Stimulated activated CD8-positive, alpha-beta memory T cell treated with anti-CD3 and anti-CD28 coated beads, Interleukin-4, amount 100 ng/mL, for 24 hours (primary cell): ENCODE data around the gene CFAP251.

Source experiments
- DNase-seq: peaks from one replicate; pipeline ENCODE4 v3.0.0-alpha.2; 2020; ENCODE audit warnings: low read depth

The CFAP251 gene

DNA sequence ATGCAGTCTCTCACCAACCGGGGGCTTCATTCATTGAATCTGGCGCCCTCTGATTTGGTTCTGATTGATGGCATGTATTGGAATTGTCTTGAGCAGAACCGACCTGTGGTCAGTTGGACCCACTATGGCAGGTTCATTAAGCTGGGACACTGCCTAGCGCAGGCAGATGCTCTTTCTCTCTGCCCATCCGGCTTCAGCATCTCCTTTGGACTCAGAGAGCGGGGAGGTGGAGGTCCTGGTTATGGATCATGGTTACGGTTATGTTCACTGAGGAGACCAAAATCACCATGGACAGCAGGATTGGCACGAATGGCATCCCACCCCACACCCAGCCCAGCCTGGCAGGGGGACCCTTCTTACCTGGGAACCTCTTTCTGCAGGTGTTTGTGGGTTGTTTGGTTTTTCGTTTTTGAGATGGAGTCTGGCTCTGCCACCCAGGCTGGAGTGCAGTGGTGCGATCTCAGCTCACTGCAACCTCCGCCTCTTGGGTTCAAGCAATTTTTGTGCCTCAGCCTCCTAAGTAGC lies 86.9 kb downstream of the CFAP251 start:
- no peak for DNase-seq

DNA sequence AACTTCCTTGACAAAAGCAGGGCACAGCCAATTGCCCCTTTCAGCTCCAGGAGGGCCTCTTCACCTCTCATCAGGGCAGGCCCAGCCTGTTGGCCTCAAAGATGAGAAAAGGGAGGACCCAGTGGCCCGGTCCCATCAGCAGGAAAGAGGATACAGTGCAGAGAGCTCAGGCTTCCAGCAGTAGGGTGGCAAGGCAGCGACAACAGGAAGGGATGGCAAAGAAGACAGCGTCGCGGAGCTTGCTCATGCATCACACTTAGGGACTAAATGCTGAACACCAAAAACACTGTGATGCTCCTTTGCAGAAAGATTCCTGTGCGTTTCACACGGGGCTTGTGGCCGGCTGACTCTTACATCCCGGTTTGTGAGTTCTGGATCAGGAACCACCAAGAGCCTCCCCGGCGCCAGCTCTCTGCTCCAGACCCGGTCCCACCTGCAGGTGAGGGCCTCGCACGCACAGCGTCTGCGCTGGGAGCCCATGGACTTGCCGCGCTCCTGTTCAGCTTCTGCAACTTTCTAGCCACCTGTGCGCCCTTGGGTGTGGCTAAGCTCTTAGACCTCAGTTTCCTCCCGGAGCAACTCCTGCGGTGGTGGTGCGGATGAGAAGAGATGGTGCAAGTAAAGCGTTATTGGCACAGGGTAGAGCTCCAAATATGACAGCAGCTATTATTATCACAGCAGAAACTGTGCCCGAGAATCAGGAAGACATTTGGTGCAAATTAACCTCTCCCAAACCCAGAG lies 88.0 kb downstream of the CFAP251 start:
- no peak for DNase-seq

DNA sequence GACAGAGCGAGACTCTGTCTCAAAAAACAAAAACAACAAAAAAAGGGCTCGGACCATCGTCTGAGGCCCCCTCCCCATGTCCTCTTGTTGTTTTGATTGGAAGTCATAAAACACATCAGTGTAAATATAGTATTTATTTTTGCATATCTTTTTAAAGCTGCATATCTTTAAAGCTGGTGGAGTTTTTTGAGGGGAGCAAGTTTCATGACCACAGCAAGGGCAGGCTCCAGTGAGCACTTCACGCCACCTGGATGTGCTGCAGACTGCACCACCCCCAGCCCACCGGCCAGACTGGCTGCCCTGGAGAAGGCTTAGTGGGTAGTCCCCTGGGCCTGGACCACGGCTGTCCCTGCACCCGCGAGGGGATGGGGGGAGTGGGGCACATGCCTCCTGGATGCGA lies 91.3 kb downstream of the CFAP251 start:
- no peak for DNase-seq

DNA sequence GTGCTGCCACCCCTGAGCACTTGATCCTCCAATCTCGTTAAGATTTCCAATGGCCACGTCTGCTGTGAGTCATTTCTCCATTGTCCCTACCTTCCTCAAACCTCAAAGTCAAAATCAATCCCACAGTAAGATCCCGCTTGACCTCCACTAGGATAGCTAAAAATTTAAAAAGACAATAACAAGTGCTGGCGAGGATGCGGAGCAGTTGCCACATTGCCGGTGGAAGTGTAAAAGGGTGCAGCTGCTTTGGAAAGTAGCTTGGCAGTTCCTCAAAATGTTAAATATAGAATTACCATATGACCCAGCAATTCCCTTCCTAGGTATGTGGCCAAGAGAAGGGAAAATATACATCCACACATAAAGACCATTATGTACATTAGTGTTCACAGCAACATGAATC lies 93.8 kb downstream of the CFAP251 start:
- no peak for DNase-seq

DNA sequence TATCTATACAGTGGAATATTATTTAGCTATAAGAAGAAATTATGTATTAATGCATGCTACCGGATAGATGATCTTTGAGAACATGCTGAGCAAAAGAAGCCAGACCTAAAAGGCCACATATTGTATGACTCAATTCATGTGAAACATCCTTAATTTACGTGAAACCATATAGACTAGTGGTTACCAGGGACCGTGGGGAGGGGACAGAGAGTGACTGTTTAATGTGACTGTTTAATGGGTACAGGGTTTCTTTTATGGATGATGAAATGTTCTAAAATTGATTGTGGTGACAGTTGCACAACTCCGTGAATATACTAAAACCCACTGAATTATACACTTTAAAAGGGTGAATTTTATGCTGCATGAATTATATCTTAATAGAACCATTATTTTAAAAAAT lies 94.7 kb downstream of the CFAP251 start:
- DNase-seq, result no peak

DNA sequence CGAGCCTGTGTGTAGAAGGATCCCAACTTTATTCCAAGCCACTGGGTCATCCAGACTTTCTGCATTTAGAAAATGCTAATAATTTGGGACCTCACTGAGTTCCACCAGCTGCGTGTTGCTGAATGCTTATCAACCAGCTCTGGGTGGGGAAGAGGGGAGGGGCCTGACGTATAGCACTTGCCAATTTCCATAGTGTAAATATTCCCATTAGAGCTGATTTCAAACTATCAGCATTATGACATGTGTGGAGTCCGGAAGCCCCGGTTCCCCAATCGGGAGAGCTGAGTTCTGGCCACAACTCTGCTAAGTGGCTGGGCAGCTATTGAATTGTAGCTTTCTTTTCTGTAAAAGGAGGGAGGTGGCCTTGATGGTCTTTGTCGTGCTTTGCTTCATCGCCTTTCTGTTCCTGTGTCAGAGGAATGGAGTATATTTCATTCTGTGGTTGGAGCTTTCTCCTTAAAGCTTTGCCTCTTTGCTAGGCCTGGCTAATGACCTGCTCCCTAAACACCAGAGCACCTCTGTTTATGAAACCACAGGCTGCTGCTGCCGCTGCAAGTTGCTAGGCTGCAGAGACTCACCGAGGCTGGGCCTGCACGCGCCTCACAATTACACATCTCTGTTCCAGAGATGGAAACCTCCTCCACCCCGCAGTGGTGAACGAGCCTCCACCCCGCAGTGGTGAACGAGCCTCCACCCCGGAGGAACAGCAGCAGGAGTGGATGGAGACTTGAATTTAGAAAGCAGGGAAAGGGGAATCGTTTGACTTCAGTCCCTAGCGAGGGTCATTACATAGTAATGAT lies 95.6 kb downstream of the CFAP251 start:
- DNase-seq, result no peak

DNA sequence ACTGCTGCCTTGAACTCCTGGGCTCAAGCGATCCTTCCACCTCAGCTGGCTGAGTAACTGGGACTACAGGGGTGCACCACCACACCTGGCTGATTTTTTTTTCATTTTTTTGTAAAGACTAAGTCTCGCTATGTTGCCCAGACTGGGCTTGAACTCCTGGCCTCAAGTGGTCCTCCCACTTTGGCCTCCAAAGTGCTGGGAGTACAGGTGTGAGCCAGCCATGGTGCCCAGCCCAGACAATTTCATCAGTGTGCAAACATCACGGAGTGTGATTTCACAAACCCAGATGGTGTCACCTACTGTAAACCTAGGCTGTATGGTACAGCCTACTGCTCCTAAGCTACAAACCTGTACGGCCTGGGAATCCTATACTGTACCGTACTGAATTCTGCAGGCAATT lies 96.4 kb downstream of the CFAP251 start:
- no peak for DNase-seq

DNA sequence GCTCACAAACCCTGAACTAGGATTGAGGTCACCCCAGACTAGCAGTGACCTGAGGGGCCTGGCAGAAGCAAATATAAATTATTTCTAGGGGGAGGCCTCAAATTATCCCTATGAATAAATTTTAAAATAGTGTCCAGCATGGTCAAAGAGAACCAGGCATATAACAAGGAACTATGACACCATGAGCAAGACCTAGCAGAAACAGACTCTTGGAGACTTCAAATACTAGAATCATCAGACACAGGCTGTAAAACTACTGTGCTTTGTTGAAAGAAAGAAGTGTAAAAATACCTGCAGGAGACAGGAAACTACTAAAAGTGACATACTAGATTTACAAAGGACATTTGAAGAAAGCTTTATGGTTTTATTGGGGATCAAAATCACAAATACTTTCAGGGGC lies 100.1 kb downstream of the CFAP251 start:
- DNase-seq, result no peak

DNA sequence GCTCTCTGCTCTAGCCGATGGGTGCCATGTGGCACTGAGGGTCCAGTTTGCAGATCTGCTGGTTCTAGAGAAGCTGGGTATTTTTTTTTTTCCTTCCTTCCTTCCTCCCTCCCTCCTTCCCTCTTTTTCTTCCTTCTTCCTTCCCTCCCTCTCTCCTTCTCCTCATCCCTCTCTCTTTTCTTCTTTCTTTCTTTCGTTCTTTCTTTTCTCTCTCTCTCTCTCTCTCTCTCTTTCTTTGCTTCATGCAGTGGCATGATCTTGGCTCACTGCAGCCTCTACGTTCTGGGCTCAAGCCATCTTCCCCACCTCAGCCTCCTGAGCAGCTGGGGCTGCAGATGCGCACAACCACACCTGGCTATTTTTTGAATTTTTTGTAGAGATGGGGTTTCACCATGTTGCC lies 100.5 kb downstream of the CFAP251 start:
- DNase-seq, result no peak

DNA sequence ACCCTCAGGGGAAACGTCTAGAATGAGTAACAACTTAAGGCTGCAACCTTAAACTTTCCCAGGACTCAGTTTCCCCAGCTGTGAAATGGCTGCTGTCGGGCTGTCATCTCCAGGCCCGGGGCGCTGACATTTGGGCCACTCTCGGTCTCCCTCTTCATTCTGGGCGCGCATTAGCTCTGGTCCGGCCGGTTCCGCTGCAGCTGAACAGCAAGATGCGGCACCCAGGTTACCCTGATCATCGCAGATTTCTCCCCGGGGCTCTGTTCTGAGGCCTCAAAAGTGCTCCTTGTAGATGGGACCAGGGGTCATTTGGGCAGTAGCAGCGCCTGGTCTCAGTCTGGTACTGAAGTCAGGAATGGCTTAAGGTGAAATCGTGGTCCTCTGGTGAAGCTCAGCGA lies 102.4 kb downstream of the CFAP251 start:
- DNase-seq, result no peak

DNA sequence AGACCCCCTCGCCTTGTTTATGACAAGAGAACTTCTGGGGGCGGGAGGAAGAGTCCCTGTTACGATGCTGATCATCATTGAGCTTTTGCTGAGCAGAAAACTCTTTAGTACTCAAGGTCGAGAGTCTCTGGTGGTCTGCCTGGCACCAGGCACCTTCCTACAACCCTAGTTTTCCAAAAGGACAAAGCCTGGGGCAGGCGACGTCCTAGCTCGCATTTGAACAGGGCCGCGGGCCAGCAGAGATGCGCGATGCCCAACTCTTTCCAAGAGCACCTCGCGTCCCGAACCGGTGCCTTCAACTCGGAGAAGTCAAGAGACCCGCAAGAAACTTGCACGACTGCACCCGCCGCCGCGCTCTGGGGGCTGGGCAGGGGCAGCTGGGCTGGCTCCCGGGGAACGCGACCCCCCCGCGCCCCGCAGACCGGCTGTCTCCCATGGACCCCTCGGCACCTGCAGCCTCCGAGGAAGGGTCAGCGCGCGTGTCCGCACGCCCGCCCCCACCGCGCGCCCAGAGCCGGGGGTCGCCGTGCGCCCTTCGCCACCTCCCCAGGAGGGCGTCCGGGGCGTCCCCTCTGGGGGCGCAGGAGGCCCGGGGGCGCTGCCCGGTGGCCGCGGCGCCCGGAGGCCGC lies 102.9 kb downstream of the CFAP251 start:
- no peak for DNase-seq

DNA sequence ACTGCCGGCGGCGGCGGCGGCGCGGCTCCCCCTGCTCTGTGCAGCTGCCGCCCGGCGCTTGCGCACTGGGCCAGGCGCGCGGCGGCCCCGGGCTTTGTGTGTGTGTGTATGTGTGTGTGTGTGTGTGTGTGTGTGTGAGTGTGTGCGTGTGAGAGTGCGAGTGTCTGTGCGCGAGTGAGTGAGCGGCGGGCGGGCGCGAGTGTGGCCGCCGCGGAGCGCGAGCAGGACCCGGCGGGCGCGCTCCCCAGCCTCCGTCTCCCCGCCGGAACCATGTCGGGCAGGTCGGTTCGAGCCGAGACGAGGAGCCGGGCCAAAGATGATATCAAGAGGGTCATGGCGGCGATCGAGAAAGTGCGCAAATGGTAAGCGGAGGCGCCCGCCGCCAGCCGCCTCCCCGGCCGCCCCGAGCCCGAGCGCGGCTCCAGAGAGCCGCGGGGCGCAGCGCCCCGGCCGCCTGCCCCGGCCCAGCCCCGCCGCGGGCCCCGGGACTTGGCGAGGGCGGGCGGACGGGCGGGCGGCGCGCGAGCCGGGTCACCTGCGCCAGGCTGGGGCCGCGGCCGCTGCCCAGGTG lies 103.5 kb downstream of the CFAP251 start, which contains the start of gene BCL7A:
Gene BCL7A, plus strand, starts transcription at position 63 of the 571 bp plus-strand sequence. Its CDS starts 208 bp downstream, at position 271.
- DNase-seq, result no peak

DNA sequence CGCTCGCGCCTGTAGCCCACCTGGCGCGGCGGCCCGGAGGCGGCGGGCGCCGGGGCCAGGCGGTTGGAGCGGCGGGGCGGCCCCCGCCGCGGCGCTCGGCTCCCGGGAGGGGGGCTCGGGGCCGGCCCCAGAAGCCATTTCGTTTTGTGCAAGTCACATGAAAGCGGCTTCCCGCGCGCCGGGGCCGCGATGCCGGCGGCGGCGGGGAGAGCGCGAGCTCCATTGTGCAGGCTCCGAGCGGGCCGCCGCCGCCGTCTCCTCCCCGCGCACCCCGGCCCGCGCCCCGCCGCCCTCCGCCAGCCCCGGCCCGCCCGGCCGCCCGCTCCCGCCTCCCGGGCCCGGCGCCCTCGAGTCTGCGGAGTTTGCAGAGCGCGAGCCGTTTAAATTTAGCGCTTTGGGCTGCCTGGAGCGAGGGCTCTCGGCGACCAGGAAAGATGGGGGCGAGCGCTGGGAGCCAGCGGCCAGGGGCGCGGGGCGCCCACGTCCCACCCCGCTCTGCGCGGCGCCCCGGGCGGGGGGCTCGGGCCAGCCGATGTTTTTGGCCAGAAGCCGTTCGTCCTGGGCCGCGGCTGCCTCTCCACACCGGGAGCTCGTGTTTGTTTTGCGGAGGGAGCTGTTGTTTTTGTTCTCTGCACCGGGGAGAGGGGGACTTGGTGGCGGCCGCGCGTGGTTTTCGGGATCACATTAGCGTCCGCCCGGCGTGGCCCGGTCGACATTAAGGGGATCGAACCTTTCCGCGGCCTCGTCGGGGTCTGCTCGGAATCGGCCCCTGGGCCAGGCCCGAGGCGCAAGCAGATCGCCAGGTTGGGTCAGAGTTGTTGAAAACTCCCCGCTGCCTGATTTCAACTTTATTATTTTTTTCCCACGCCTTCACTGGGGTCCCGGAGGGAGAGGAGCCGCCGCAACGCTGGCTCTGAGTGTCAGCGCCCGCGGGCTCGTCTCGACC lies 104.3 kb downstream of the CFAP251 start:
- no peak for DNase-seq

DNA sequence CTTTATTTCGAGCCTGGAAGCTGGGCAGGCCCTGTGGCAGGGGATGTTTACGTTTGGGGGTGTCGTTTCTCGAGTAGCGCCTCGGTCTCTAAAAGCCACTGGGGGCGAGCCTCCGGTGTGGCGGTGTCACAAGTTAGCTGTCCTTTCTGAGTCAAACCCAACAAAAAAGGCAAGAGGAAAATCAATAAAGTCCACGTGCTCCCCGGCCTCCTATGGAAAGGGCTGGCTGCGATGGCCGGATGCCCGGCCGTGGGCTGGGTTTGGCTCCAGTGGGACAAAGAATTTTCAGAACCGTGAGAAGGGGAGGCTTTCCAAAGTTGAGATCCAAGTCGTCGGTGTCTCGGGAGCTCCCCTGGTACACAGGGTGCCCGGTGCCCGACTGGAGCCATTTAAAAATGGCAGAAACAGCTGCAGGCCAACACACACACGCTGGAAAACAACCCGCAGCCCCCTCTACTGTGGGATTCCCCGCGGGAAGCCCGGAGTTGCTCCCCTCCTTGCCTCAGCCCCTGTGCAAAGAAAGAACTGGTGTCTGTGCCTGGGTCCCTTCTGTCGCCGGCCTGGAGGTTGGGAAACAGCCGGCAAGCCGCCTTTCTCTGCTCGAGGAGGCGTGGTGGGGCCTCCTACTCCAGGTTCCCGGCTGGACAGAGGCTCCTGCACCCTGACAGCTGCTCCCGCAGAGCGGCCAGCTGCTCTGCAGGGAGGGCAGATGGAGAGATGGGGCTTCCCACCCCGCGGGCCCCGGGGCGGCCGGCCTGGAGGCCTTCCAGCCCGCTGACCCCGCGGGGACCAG lies 105.1 kb downstream of the CFAP251 start:
- DNase-seq, result no peak

DNA sequence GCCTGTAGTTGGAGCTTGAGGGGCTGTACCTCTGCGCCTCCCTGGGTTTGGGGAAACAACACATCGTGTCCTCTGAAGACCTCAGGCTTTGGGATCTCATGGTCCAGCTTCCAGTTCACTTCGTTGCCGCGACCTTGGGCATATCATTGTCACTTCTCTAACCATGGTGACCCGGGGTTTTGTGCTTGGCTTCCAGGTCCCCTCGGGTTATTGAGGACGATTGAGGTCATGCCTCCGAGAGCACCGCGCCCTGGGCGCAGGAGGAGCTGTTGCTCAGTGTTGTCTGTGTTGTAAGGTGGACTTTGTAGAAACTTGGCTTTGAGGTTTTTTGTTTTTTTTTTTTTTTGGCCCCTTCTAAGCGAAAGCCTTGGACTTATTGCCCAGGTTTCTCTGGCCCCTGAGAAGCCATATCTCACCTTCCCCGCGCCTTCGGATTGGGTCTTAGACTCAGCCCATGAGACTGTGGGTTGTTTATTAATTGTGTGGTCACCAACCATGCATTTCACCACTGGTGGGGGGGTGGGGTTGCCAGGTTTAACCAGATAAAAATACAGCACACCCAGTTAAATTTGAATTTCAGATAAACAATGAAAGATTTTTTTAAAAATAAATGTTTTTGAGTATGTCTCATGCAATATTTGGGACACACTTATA lies 105.9 kb downstream of the CFAP251 start:
- DNase-seq, result no peak

DNA sequence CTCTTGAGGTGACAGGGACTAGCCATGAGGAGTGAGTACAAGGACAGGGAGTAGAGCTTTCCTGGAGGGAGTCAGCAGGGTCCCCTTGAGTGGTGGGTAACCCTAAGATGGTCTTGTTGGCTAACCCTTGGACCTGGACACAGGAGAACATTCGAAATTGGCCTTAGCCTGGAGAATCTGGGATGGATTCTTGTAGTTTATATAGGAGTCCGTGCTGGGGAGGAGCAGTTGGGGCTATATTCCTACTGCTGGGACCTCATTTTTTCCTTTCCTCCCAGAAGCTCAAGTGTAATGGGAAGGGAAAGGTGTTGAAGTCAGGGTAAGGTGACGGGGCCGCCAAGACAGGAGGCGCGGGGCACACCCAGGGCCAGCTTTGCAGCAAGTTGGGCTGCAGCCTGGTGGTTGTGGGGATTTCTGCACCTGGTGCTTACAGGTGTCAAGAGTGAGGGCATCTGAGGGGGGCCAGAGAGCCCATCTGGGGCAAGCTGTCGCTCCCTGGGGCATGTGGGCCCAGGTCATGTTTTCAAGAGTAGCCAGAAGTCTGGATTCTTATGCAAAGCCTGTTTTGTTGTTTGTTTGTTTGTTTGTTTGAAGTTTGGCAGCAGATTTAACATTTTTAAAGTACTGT lies 108.4 kb downstream of the CFAP251 start:
- DNase-seq, result no peak

DNA sequence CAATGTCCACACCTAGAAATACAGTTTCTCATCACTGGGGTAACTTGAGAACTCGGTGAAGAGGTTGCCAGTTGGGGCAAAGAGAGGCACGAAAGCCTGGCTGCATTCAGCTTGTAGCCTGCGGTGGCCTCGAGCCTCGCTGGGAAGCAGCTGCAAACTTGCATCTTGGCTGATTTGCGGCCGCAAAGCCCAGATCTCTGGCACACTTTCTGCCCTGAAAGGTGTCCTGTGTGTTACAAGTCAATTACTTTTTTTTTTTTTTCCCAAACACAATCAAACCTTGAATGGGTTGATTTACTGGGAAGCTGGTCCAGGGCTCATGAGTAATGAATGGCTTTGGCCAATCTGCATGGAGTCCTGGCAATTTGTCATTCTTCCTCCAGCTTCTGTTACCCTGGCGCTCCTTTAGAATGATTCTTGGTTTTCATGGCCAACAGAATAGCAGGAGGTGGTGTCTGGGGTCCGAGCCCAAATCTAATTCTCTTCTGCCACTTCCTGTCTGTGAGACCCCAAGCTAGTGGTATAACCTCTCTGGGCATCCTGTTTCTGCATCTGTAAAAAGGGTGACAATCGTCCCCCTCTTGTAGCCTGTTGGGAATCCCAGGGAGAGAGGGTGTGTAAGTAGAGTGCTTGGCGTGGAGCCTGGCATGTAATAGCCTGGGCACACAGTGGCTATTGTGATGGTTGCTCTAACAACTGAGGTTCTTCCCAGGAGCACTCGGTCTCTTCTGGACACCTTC lies 109.9 kb downstream of the CFAP251 start:
- DNase-seq, result no peak

DNA sequence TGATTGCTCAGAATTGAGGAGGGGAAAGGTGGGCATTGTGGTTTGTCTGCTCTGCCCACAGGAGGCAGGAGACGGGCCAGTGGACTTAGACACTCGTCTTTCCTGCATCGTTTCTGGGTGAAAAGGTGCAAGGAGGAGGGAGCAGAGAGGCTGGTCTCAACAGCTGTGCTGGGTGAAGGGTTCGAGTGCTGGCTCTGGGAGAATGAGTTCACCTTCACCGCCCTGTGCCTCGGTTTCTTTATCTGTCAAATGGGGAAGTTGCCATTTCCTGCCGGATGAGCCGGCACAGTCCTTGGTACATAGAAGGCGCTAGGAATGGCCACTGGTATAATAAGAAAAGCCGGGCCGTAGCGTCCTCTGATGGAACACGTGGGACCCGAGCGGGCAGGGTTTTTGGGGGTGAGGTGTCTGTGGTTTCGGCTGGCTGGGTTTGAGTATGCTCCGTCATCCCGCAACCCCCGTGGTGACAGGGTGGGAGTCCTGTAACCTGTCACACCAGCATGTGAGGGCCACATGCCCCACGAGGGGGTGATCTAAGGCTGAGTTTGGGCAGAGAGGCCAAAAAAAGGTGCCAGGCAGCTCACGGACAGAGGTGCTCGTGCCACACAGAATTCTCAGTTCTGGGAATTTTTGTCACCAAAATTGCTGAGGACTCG lies 110.6 kb downstream of the CFAP251 start:
- peak; percentile 53 for DNase-seq
